Cardiac fibroblast (primary cell): ENCODE measurements around the gene ZNF771.

Source experiments
- DNase-seq, 2 donors: peaks; one replicate each; pipeline versions ENCODE4 v3.0.0 to v3.0.0-alpha.2; 2010; ENCODE audit warnings: low read depth in 2 of 2
- H3K4me3 ChIP-seq, 2 donors: replicated peaks in 1 of 2; 1 replicate in 1 of 2; 2 replicates in 1 of 2; pipeline ENCODE4 v1.5.1; 2011; ENCODE audit warnings: low read depth in 2 of 2, low read length in 2 of 2, mild to moderate bottlenecking in 2 of 2, moderate library complexity in 1 of 2
- CTCF ChIP-seq: IDR thresholded peaks from one replicate; pipeline ENCODE4 v1.5.1; 2011; ENCODE audit warnings: low read depth, mild to moderate bottlenecking, low read length, inconsistent platforms

The ZNF771 gene

GRCh38 chr16:30369938-30370455 lies 37.4 kb upstream of the ZNF771 start:
- TF ChIP-seq CTCF, result no peak
- no peak for DNase-seq
- H3K4me3 ChIP-seq, result peak overlapping the region; percentile 76 to 87

GRCh38 chr16:30370456-30371247 lies 36.8 kb upstream of the ZNF771 start, which contains the start of gene TBC1D10B:
Gene TBC1D10B, minus strand, starts transcription at chr16:30370494. Its CDS starts 311 bp downstream, at chr16:30370183.
- peak; percentile 100 for DNase-seq
- H3K4me3 ChIP-seq, result peak within 1 kb of the TSS; percentile 76 to 87
- peak; percentile 25 for TF ChIP-seq CTCF

GRCh38 chr16:30371248-30371816 lies 36.1 kb upstream of the ZNF771 start:
- TF ChIP-seq CTCF, result no peak
- DNase-seq, result no peak
- peak overlapping the region; percentile 58 to 61 for H3K4me3 ChIP-seq

- no peak for DNase-seq
- no peak for TF ChIP-seq CTCF
- H3K4me3 ChIP-seq, result no peak overlapping the region
These were observed 35.2 kb upstream of the ZNF771 start for GRCh38 chr16:30372038-30372712.

- TF ChIP-seq CTCF, result no peak
- DNase-seq, result no peak
- H3K4me3 ChIP-seq, result no peak overlapping the region
These were observed 34.7 kb upstream of the ZNF771 start for GRCh38 chr16:30372725-30373124.

GRCh38 chr16:30374538-30374937 lies 32.9 kb upstream of the ZNF771 start, which contains the start of gene MYL11:
Gene MYL11, plus strand, starts transcription at chr16:30374802. Its CDS starts 56 bp downstream, at chr16:30374858.
- no peak for DNase-seq
- no peak within 1 kb of the TSS for H3K4me3 ChIP-seq
- no peak for TF ChIP-seq CTCF
